ENCODE measurements around the gene FLT4. TPM values are rescaled to one million over a fixed set of nuclear protein-coding genes. Genes with fewer than 3 reads are reported as not detected.

Gene FLT4
- total and polyA plus RNA-seq, 2 experiments from 2014 or later = 3.4 to 13.8 TPM

- Histone ChIP-seq H3K27ac (ENCODE audit: low read depth) (no peak overlapping the region), H2AFZ (no peak overlapping the region), H4K20me1 (replicated peaks; ENCODE audit: insufficient read depth) (no peaks in the 10 kb centered on the region), H3K79me2 (replicated peaks; ENCODE audit: insufficient read depth) (no peaks in the 10 kb centered on the region), H3K4me3 (no peak overlapping the region), H3K4me1 (ENCODE audit: insufficient read depth) (no peaks in the 10 kb centered on the region; the same call in 1 of the 2 replicates), H3K27me3 (ENCODE audit: insufficient read depth) (peaks cover 41% of the 10 kb centered on the region), H3K9me2 (ENCODE audit: insufficient read depth) (no peaks in the 10 kb centered on the region), H3K36me3 (ENCODE audit: insufficient read depth) (no peaks in the 10 kb centered on the region), H3K4me2 (no peak overlapping the region), H3F3A (replicated peaks; ENCODE audit: low read depth) (no peaks in the 10 kb centered on the region)
- H3K4me1 Mint-ChIP-seq = peaks cover 12% of the 10 kb centered on the region
- H3K36me3 Mint-ChIP-seq (ENCODE audit: low read depth) = no peaks in the 10 kb centered on the region; the same call in 2 of the 3 replicates
- no peak for ATAC-seq
- peaks cover 40% of the 10 kb centered on the region for H3K27me3 Mint-ChIP-seq (ENCODE audit: insufficient read depth, low read depth, poor library complexity)
- no peak for DNase-seq (ENCODE audit: low spot score)
- no peaks in the 10 kb centered on the region for H3K9me3 Mint-ChIP-seq
- H3K27ac Mint-ChIP-seq = no peak overlapping the region
- no peak overlapping the region for H3K4me3 Mint-ChIP-seq
- TF ChIP-seq EZH2phosphoT487 (IDR thresholded peaks at IDR 0.05; ENCODE audit: unreplicated experiment) = no peak
- no peak for TF ChIP-seq ETS1 (IDR thresholded peaks at IDR 0.05)
- no peak for TF ChIP-seq ZNF114 (CRISPR knock-in tag; IDR thresholded peaks at IDR 0.05)
- no peak for TF ChIP-seq EZH2 (IDR thresholded peaks at IDR 0.05; ENCODE audit: low read depth, unreplicated experiment)
- TF ChIP-seq, protein P1, sequence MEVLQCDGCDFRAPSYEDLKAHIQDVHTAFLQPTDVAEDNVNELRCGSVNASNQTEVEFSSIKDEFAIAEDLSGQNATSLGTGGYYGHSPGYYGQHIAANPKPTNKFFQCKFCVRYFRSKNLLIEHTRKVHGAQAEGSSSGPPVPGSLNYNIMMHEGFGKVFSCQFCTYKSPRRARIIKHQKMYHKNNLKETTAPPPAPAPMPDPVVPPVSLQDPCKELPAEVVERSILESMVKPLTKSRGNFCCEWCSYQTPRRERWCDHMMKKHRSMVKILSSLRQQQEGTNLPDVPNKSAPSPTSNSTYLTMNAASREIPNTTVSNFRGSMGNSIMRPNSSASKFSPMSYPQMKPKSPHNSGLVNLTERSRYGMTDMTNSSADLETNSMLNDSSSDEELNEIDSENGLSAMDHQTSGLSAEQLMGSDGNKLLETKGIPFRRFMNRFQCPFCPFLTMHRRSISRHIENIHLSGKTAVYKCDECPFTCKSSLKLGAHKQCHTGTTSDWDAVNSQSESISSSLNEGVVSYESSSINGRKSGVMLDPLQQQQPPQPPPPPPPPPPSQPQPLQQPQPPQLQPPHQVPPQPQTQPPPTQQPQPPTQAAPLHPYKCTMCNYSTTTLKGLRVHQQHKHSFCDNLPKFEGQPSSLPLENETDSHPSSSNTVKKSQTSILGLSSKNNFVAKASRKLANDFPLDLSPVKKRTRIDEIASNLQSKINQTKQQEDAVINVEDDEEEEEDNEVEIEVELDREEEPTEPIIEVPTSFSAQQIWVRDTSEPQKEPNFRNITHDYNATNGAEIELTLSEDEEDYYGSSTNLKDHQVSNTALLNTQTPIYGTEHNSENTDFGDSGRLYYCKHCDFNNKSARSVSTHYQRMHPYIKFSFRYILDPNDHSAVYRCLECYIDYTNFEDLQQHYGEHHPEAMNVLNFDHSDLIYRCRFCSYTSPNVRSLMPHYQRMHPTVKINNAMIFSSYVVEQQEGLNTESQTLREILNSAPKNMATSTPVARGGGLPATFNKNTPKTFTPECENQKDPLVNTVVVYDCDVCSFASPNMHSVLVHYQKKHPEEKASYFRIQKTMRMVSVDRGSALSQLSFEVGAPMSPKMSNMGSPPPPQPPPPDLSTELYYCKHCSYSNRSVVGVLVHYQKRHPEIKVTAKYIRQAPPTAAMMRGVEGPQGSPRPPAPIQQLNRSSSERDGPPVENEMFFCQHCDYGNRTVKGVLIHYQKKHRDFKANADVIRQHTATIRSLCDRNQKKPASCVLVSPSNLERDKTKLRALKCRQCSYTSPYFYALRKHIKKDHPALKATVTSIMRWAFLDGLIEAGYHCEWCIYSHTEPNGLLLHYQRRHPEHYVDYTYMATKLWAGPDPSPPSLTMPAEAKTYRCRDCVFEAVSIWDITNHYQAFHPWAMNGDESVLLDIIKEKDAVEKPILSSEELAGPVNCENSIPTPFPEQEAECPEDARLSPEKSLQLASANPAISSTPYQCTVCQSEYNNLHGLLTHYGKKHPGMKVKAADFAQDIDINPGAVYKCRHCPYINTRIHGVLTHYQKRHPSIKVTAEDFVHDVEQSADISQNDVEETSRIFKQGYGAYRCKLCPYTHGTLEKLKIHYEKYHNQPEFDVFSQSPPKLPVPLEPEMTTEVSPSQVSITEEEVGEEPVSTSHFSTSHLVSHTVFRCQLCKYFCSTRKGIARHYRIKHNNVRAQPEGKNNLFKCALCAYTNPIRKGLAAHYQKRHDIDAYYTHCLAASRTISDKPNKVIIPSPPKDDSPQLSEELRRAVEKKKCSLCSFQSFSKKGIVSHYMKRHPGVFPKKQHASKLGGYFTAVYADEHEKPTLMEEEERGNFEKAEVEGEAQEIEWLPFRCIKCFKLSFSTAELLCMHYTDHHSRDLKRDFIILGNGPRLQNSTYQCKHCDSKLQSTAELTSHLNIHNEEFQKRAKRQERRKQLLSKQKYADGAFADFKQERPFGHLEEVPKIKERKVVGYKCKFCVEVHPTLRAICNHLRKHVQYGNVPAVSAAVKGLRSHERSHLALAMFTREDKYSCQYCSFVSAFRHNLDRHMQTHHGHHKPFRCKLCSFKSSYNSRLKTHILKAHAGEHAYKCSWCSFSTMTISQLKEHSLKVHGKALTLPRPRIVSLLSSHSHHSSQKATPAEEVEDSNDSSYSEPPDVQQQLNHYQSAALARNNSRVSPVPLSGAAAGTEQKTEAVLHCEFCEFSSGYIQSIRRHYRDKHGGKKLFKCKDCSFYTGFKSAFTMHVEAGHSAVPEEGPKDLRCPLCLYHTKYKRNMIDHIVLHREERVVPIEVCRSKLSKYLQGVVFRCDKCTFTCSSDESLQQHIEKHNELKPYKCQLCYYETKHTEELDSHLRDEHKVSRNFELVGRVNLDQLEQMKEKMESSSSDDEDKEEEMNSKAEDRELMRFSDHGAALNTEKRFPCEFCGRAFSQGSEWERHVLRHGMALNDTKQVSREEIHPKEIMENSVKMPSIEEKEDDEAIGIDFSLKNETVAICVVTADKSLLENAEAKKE (CRISPR knock-in tag; IDR thresholded peaks at IDR 0.05) = no peak
- no peak for TF ChIP-seq STAT1 (IDR thresholded peaks at IDR 0.05; ENCODE audit: unreplicated experiment)
- TF ChIP-seq ZNF331 (CRISPR knock-in tag; IDR thresholded peaks at IDR 0.05; ENCODE audit: low read depth) = no peak
- no peak for TF ChIP-seq REST (IDR thresholded peaks at IDR 0.05; ENCODE audit: unreplicated experiment)
- TF ChIP-seq CREB1 (CRISPR knock-in tag; IDR thresholded peaks at IDR 0.05; ENCODE audit: low read depth) = no peak
- no peak for TF ChIP-seq CTCF (conservative IDR thresholded peaks at IDR 0.05; ENCODE audit: low read depth in 2 of 2)
- TF ChIP-seq POLR2AphosphoS5 (IDR thresholded peaks at IDR 0.05; ENCODE audit: low read depth) = no peak
- TF ChIP-seq JUNB (IDR thresholded peaks at IDR 0.05; ENCODE audit: unreplicated experiment) = no peak
- TF ChIP-seq NANOG (IDR thresholded peaks at IDR 0.05; ENCODE audit: borderline replicate concordance) = no peak
Measured at GRCh38 chr5:180652771-180653170, 3.4 kb upstream of the FLT4 start.
